Loucy (cell line): Measurements from ENCODE around the gene CTPS2.
"Not testable (repeated sequence)": the region's sequence is repeated elsewhere in the genome, so short reads cannot be mapped to it uniquely, and the experiment has no call there.

Experiments used
- H2AFZ ChIP-seq: fragments of 200-600 bp; sonication (generic); 2 replicates; pipeline ENCODE4 v1.6.0; 2016; ENCODE audit warnings: antibody characterized with exemption, mild to moderate bottlenecking, low read length, moderate library complexity
- H3F3A ChIP-seq: fragments of 200-600 bp; 2 replicates; pipeline ENCODE4 v1.6.0; 2016; ENCODE audit warnings: antibody characterized with exemption, low read depth, mild to moderate bottlenecking
- H3K27me3 ChIP-seq: fragments of 200-600 bp; sonication (generic); 2 replicates; pipeline ENCODE4 v1.6.1; 2014; ENCODE audit warnings: low read length, mild to moderate bottlenecking; ENCODE audit not compliant: insufficient read depth, poor library complexity, severe bottlenecking
- H3K36me3 ChIP-seq: fragments of 200-600 bp; sonication (generic); 2 replicates; pipeline ENCODE4 v1.6.1; 2016; ENCODE audit warnings: low read length; ENCODE audit not compliant: insufficient read depth
- H3K4me1 ChIP-seq: fragments of 200-600 bp; sonication (generic); 2 replicates; pipeline ENCODE4 v1.5.1; 2014; ENCODE audit warnings: low read length, mild to moderate bottlenecking; ENCODE audit not compliant: insufficient read depth, poor library complexity, severe bottlenecking
- H3K4me2 ChIP-seq: fragments of 200-600 bp; sonication (generic); 2 replicates; pipeline ENCODE4 v1.6.0; 2014; ENCODE audit warnings: antibody characterized with exemption, low read length, low read depth, mild to moderate bottlenecking; ENCODE audit not compliant: poor library complexity, severe bottlenecking
- H3K4me3 ChIP-seq: fragments of 200-600 bp; sonication (generic); 2 replicates; pipeline ENCODE4 v1.5.1; 2014; ENCODE audit warnings: low read length, mild to moderate bottlenecking, mixed read lengths; ENCODE audit not compliant: poor library complexity, severe bottlenecking
- H3K79me2 ChIP-seq: fragments of 200-600 bp; sonication (generic); 2 replicates; pipeline ENCODE4 v1.6.1; 2014; ENCODE audit warnings: low read length; ENCODE audit not compliant: insufficient read depth
- H3K9ac ChIP-seq: fragments of 200-600 bp; sonication (generic); 2 replicates; pipeline ENCODE4 v1.6.0; 2014; ENCODE audit warnings: mild to moderate bottlenecking, low read depth, low read length, moderate library complexity; ENCODE audit not compliant: poor library complexity, severe bottlenecking
- H3K9me2 ChIP-seq: fragments of 200-600 bp; sonication (generic); replicated peaks from 2 replicates; pipeline ENCODE4 v1.6.1; 2016; ENCODE audit warnings: low read depth, low read length, mixed read lengths
- H3K9me3 ChIP-seq: fragments of 200-600 bp; sonication (generic); 2 replicates; pipeline ENCODE4 v1.6.1; 2014; ENCODE audit warnings: mild to moderate bottlenecking, antibody characterized with exemption, low read length, low read depth; ENCODE audit not compliant: insufficient read depth
- H4K20me1 ChIP-seq: fragments of 200-600 bp; sonication (generic); 2 replicates; pipeline ENCODE4 v1.6.0; 2014; ENCODE audit warnings: antibody characterized with exemption, low read length, mild to moderate bottlenecking; ENCODE audit not compliant: insufficient read depth, poor library complexity, severe bottlenecking
- EZH2phosphoT487 ChIP-seq: fragments of 200-600 bp; IDR thresholded peaks from 2 replicates; pipeline ENCODE4 v1.6.1; 2018; ENCODE audit warnings: antibody characterized with exemption, mild to moderate bottlenecking, moderate library complexity, borderline replicate concordance
- TF ChIP-seq, protein P1 (sequence below): fragments of 200-600 bp; sonication (generic); conservative IDR thresholded peaks from 2 replicates; pipeline ENCODE4 v1.5.1; 2014; ENCODE audit warnings: mild to moderate bottlenecking, antibody characterized with exemption, low read length

Gene CTPS2, protein sequence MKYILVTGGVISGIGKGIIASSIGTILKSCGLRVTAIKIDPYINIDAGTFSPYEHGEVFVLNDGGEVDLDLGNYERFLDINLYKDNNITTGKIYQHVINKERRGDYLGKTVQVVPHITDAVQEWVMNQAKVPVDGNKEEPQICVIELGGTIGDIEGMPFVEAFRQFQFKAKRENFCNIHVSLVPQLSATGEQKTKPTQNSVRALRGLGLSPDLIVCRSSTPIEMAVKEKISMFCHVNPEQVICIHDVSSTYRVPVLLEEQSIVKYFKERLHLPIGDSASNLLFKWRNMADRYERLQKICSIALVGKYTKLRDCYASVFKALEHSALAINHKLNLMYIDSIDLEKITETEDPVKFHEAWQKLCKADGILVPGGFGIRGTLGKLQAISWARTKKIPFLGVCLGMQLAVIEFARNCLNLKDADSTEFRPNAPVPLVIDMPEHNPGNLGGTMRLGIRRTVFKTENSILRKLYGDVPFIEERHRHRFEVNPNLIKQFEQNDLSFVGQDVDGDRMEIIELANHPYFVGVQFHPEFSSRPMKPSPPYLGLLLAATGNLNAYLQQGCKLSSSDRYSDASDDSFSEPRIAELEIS

DNA sequence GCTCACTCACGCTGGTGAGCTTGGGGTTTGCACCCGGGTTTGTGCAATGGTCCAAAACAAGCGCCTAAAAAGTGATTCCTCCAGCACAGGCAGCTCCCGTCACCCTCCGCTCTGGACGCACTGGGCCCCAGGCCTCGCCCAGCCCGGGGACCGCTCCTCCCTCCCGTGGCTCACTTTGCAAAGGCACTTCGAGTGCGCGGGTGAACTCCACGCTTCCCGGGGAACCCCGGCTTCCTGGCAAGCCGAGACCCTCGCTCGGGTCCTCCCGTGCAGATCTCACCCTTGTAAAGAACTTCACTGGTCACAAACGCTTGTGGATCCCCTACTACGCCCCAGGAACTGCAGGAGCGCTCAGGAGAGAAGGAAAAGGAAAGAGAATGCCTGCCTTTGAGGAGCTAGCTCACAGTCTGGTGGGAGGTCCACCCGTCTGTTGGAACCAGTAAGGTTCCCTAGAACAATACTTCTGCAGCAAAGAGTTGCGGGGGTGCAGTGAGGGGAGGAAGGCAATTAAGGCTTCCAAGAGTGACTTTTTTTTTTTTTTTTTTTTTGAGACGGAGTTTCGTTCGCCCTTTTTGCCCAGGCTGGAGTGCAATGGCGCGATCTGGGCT, at the start of gene CTPS2:
CTPS2 (minus strand) TSS at position 122 of the 608 bp plus-strand sequence. CDS start 9,767 bp downstream, outside the sequence.
- H3K27me3 ChIP-seq, result no peaks in the 10 kb centered on the region
- H3K4me2 ChIP-seq, result peak within 1 kb of the TSS; percentile 84
- H3K36me3 ChIP-seq, result no peaks in the 10 kb centered on the region
- peaks cover 22% of the 10 kb centered on the region; the same call in 1 of the 2 replicates for H3K79me2 ChIP-seq
- TF ChIP-seq EZH2phosphoT487, result no peak
- TF ChIP-seq, protein P1, sequence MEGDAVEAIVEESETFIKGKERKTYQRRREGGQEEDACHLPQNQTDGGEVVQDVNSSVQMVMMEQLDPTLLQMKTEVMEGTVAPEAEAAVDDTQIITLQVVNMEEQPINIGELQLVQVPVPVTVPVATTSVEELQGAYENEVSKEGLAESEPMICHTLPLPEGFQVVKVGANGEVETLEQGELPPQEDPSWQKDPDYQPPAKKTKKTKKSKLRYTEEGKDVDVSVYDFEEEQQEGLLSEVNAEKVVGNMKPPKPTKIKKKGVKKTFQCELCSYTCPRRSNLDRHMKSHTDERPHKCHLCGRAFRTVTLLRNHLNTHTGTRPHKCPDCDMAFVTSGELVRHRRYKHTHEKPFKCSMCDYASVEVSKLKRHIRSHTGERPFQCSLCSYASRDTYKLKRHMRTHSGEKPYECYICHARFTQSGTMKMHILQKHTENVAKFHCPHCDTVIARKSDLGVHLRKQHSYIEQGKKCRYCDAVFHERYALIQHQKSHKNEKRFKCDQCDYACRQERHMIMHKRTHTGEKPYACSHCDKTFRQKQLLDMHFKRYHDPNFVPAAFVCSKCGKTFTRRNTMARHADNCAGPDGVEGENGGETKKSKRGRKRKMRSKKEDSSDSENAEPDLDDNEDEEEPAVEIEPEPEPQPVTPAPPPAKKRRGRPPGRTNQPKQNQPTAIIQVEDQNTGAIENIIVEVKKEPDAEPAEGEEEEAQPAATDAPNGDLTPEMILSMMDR, result no peak
- peak within 1 kb of the TSS; percentile 97 for H2AFZ ChIP-seq
- peak within 1 kb of the TSS; percentile 90 for H3K9ac ChIP-seq
- no peaks in the 10 kb centered on the region for H3K9me3 ChIP-seq
- peak within 1 kb of the TSS; percentile 90 for H3K4me3 ChIP-seq
- H4K20me1 ChIP-seq, result no peaks in the 10 kb centered on the region
- H3F3A ChIP-seq, result no peaks in the 10 kb centered on the region
- H3K4me1 ChIP-seq, result peaks cover 7% of the 10 kb centered on the region
- H3K9me2 ChIP-seq, result no peaks in the 10 kb centered on the region

DNA sequence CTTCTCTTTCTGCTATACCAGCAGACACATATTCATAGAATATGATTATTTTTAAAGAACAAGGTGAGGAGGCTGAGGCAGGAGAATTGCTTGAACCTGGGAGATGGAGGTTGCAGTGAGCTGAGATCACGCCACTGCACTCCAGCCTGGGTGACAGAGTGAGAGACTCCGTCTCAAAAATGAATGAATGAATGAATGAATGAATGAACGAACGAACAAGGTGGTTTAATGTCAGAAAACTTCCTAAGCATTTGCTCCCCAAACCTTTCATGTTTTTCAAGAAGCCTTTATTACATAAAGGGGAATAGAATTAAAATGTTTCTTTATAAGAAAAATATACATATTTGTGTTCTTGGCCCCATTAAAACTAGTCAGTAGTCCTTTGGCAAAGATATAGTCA, 49.0 kb upstream of the CTPS2 start:
- H4K20me1 ChIP-seq, H3K9me2 ChIP-seq, H3K9ac ChIP-seq, H2AFZ ChIP-seq, H3F3A ChIP-seq, H3K27me3 ChIP-seq, H3K4me3 ChIP-seq, H3K9me3 ChIP-seq, H3K4me2 ChIP-seq, H3K4me1 ChIP-seq, H3K79me2 ChIP-seq: not testable (repeated sequence)
- H3K36me3 ChIP-seq, result peaks cover 16% of the 10 kb centered on the region; the same call in 1 of the 2 replicates

DNA sequence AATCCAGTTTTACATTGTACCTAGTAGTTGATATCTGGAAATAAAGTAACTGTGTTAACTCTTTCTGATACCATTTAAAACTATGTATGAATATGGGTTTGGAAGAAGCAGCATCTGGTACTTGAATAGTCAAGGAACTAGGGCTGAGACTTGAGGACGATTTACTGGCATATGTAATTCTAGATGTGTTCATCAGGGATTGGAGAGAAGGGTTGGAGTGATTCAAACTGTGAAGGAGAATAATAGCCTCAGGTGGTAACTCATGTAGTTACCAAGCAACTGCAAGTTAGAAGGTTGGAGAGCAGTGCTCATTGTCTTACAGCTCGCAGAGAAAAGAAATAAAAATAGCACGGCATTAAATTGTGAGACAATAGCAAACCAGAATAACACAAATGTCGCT, 44.3 kb upstream of the CTPS2 start:
- Histone ChIP-seq H3K9me3 (no peaks in the 10 kb centered on the region), H2AFZ (no peak overlapping the region), H3K9ac (no peak overlapping the region), H3K36me3 (peaks cover 18% of the 10 kb centered on the region; the same call in 1 of the 2 replicates), H3K4me1 (no peaks in the 10 kb centered on the region), H3K4me3 (no peak overlapping the region), H3K9me2 (no peaks in the 10 kb centered on the region), H3K79me2 (no peaks in the 10 kb centered on the region), H3K27me3 (no peaks in the 10 kb centered on the region), H3F3A (no peaks in the 10 kb centered on the region), H4K20me1 (no peaks in the 10 kb centered on the region), H3K4me2 (no peak overlapping the region)
- no peak for TF ChIP-seq EZH2phosphoT487
- TF ChIP-seq, protein P1, result no peak
